ENCODE results near the gene POFUT2.

POFUT2 gene

DNA sequence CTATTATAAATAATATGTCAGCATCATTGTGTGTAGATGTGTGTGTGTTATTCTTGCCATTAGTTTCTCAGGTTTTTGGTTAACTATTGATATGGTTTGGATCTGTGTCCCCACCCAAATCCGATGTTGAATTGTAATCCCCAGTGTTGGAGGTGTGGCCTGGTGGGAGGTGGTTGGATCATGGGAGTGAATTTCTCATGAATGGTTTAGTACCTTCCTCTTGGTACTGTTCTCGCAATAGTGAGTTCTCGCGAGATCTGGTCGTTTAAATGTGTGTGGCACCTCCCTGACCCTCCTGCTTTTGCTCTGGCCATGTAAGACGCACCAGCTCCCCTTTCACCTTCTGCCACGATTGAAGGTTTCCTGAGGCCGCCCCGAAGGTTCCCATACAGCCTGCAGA lies 9.6 kb upstream of the POFUT2 start:
- no peak for DNase-seq

- no peak for DNase-seq
These were observed 8.9 kb upstream of the POFUT2 start for GRCh38 chr21:45296638-45297037.

DNA sequence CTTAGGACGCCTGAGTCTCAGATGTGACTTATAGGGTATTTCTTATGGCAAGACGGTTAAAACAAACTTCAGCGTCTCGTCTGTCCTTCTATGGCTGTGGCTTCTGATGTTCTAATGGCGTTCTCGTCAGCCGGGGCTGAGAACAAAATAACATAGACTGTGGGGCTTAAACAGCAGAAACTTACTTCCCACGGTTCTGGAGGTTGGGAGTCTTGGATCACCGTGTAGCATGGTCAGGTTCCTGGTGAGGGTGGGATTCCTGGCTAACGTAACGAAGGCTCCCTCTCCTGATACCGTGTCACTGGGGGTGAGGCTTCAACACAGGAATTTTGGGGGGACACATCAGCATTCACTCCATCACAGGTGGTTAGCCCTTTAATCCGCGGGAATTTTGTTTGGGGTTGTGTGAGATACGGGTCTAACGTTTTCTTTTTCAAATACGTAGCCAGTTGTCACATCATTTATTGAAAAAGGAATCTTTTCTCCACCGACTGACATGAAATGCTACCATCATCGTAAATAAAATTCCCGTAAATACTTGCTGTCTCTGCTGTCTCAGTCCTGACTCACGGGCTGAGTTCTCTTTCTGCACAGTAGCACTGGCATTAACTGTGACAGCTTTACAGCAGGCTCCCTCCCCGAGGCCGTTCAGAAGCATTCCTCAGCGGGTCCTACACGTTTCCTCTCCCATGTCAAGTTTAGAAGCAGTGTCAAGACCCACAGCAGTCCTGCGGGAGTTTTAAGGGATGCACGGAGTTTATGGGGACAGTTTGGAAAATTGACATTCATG lies 8.1 kb upstream of the POFUT2 start:
- no peak for DNase-seq

DNA sequence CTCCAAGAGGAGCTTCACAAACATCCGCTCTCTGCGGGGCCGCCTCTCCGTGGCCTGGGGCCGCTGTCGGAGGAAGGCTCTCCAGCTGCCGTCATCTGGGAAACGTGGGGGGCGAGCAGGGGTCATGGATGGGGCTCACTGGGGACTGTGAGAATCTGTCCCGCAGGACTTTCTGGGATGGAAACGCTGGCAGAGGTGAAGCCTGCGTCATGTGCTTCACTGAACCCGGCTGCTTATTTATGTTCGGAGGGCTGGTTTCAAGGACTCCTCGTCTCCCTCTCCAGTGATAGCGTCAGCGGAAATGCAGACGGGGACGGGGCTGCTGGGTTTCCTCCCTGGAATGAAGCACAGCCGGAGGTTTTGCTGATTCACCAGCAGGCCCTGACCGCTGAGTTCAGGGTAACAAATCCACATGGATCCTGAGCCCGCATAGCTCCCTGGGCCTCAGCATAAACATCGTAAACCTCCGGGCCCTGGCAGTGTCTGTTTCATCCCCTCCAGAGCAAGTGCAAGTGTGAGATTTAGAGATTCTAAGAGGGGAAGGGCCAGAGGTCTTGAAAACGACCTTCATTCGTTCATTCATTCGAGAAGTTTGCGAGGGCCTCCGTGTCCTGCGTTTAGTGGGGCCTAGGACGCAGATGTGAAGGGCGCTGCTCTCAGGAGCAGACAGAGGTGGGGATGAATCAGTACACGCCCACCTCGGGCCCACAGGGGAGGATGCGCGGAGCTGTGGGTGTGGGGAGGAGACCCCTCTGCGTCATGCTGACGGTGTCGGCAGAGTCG lies 7.0 kb upstream of the POFUT2 start:
- DNase-seq = no peak

DNA sequence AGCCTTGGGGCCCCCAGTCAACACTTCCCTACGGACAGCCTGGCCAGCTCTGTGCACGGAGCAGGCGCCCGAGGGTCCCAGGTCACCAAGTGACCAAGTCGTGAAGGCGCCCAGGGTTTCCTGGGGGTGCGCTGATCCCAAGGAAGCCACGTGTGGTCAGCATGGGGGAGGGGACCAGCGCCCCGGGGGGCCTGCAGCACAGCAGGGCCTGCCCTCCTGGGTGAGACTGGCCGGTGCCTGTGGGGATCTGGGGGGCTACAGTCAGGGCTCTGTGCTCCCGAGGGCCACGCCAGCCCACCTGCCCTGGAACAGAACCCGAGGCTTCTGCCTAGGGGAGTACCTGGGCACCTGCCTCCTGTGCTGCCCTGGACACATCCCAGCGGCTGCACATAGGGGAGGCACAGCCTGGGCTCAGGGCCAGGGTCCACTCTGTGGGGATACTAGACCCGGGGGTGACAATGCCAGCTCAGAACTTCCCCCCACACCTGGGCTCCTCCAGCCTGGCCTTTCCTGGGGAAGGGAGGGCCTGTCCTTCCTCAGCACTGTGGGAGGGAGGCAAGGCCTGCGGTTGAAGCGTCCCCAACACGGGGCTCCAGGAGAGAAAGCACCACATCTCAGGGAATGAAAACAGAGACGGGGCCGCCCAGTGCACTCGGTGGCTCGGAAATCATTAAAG lies 6.2 kb upstream of the POFUT2 start:
- DNase-seq = no peak

GRCh38 chr21:45293220-45293725 lies 5.6 kb upstream of the POFUT2 start:
- DNase-seq = no peak

GRCh38 chr21:45292399-45293219 lies 4.9 kb upstream of the POFUT2 start:
- DNase-seq = peak; percentile 78

DNA sequence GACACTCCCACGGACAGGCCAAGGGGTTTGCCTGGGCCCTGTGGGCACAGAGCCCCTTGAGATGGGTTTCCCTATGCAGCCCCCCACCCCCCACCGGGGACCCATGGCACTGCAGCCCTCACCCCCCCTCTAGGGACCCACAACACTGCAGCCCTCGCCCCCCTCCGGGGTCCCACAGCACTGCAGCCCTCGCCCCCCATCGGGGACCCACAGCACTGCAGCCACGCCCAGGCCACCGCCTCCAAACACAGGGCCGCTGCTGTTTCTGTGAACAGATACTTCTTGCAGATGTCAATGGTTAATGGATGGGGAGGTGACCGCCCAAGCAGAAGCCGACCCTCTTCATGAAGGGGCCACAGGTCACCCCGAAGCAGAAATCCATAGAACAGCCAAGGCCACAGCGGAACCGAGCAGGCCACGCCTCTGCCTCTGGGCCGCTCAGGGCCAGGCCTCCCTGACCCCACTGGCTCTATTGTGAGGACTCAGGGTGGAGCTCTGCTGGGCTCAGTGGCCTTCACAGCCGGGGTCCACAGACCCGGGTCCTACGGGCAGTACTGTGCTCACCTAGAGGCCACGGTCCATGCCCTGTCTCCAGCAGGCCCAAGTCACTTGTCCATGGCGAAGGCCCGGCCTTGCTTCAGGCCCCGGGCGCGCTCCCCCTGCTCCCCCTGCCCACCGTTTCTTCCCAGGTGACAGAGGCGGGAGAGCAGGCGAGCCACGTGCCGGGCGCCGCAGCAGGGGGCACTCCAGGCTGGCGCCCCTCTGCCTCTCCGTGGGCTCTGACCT lies 4.1 kb upstream of the POFUT2 start:
- DNase-seq = no peak

DNA sequence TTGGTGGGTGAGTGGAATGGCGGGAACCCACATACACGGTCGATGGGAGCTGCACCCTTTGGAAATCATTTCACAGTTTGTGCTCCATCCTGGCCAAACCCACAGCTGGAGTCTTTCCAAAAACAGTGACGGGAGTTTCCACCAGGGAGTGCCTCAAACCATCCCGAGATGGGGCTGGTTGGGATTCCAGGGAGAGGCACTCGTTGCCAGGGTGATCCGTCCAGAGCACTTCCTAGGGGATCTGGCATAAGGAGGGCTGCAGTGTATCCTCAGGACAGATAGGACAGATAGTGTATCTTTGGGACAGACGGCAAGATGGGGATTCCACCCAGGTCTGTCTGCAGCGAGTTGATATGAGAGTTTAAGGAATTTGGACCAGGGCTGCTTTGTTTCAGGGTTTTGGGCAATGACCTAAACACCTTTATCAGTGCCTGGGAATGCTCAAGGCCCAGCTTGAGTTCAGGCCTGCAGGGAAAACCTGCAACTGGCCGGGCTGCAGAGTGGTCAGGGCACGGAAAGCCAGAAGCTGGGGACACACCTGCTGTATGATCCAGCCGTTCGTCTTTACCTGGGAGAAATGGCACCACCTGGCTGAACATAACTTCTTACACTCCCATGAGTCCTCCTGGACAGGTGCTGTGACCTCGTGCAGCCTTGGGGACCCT lies 3.4 kb upstream of the POFUT2 start:
- no peak for DNase-seq

- DNase-seq = no peak
These were observed 2.2 kb upstream of the POFUT2 start for GRCh38 chr21:45289655-45290515.

- no peak for DNase-seq
These were observed 1.4 kb upstream of the POFUT2 start for GRCh38 chr21:45289134-45289533.

GRCh38 chr21:45288441-45288841 lies 746 bp upstream of the POFUT2 start:
- DNase-seq = no peak

- no peak for DNase-seq
These were observed 841 bp downstream of the POFUT2 start for GRCh38 chr21:45286671-45287437.

DNA sequence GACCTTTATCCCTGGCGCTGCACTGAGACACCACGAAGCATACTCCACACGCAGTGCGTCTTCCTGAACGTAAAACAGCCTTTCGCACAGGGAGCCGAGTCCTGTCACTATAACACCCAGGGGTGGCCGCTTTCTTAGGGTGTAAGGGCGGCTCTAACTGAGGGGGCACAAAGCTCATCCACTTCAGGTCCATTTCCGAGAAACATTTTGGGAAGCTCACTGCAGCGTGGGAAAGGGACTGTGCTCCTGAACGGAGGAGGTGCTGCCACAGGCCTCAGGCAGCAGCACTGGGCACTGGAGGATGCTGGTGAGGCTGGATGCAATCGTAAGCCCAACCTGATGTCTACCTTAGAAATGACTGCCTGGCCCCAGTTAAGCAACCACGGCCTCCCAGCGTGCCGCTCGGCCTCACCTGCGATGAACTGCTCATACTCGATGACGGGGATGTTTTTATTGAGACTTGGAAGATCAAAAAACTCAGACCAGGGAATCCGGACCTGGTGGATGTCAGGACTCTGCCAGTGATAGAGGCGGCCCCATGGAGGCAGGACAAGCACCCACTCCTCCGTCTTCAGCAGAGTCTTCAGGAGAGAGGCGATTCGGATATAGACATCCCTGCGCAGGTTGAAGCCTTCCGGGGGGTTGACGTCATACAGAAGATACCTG lies 2.3 kb downstream of the POFUT2 start:
- DNase-seq = no peak

DNA sequence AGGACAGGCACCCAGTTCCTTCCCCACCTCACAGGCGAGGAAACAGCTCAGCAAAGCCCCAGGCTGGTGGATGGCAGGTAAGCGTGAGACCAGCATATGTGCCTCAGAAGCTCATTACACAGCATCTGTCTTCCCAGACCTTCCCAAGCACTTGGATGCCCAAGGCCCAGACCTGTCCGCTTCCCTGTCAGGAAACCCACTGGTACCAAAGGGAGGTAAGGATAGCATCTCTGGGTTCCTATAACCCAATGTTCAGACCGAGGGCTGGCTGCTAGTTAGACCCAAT lies 3.3 kb downstream of the POFUT2 start:
- no peak for DNase-seq

- DNase-seq = no peak
These were observed 3.9 kb downstream of the POFUT2 start for GRCh38 chr21:45283611-45284455.

DNA sequence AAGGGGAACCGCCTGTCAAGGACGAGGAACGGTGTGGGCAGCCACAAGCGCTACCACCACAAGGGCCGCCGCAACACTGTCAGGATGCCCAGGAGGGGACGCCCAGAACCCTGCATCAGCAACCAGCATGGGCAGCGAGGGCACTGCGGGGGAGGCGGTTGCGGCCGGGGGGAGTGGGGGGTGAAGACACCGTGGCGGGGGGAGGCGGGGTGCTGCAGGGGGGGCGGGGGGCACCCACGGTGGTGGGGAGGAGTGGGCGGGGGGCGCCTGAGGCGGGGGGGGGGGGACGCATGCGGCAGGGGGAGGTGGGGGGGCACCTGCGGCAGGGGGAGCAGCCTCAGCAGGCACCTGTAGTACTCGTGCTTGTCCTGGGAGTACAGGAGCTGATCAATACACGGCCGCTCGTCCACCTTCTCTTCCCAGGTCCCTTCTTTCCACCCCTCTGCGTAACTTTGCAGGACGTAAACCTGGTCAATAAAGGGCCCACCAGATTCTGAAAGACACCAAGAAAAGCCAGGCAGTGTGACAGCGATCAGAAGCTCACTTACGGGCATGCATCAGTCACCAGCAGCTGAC lies 4.6 kb downstream of the POFUT2 start:
- DNase-seq = no peak

Data from activated naive CD4-positive, alpha-beta T cell treated with anti-CD3 and anti-CD28 coated beads, Interleukin-2, amount 50 U/mL, for 16 hours (primary cell).